Urinary bladder (tissue), 4 donors: ENCODE data around the gene SOAT1. TPM values are rescaled to one million over a fixed set of nuclear protein-coding genes. Genes with fewer than 3 reads are reported as not detected.

Experiments used
- DNase-seq: peaks from one replicate; pipeline ENCODE4 v3.0.0-alpha.2; 2015; ENCODE audit errors: extremely low spot score
- H3K27ac ChIP-seq: one replicate; pipeline ENCODE4 v1.5.1; 2013; ENCODE audit warnings: low read depth, mild to moderate bottlenecking, moderate library complexity
- H3K36me3 ChIP-seq: one replicate; pipeline ENCODE4 v1.6.1; 2013; ENCODE audit warnings: mild to moderate bottlenecking, moderate library complexity; ENCODE audit not compliant: insufficient read depth
- H3K4me1 ChIP-seq: one replicate; pipeline ENCODE4 v1.6.1; 2013; ENCODE audit warnings: mild to moderate bottlenecking, moderate library complexity; ENCODE audit not compliant: insufficient read depth
- H3K4me3 ChIP-seq: one replicate; pipeline ENCODE4 v1.5.1; 2013; ENCODE audit warnings: low read depth, low read length
- WGBS: extraction: QIAGEN DNeasy Blood & Tissue Kit; methylation state at CpG from one replicate; pipeline ENCODE4 v1.1.7; 2013; 5-methylcytosine and 5-hydroxymethylcytosine counted together
- polyA plus RNA-seq: library from polyadenylated mRNA; stranded (reverse); fragments of 200-250 nt; gene quantifications from one replicate; pipeline ENCODE4 v1.2.3, GENCODE V29; 2013
- total RNA-seq: library from RNA; depleted of rRNA; stranded (reverse); fragments of >200 nt; gene quantifications from one replicate; pipeline ENCODE4 v1.2.3, GENCODE V29; 2014
- donor health status: healthy with polysubstance abuse.
- donor health status: healthy.

SOAT1 gene
- total and polyA plus RNA-seq, 2 donors: 9.2 to 19.6 TPM

- no peak for DNase-seq
- Histone ChIP-seq H3K36me3 (no peaks in the 10 kb centered on the region), H3K4me1 (no peaks in the 10 kb centered on the region), H3K4me3 (no peak overlapping the region), H3K27ac (no peak overlapping the region)
- WGBS: 81% methylated on average over 5 of the region's 5 CpGs
Observed at GRCh38 chr1:179318491-179318890, 24.9 kb downstream of the SOAT1 start.

DNA sequence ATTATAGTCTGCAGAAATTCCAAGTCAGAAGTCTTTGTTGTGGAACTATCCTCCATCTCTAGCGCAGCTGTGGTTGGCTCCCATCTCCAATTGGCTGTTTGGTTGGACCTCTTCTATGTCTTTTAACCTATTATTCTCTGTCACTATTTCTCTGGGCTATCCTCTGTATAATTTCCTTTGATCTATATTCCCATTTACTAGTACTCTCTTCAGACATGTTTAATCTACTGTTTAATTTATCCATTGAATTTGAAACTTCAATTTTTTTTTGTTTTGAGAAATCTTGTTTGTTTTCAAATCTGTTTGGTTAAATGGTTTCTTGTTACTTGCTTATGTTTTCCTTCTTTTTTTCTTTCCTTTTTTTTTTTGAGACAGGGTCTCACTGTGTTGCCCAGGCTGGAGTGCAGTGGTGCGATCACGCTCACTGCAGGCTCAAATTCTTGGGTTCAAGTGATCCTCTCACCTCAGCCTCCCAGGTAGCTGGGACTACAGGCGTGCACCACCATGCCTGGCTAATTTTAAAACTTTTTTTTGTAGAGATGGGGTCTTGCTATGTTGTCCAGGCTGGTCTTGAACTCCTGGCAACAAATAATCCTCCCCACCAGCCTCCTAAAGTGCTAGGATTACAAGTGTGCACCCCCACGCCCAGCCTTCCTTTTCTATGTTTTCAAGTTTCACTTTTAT lies 28.1 kb downstream of the SOAT1 start:
- 98% methylated on average over 5 of the region's 5 CpGs for WGBS
- DNase-seq: no peak

DNA sequence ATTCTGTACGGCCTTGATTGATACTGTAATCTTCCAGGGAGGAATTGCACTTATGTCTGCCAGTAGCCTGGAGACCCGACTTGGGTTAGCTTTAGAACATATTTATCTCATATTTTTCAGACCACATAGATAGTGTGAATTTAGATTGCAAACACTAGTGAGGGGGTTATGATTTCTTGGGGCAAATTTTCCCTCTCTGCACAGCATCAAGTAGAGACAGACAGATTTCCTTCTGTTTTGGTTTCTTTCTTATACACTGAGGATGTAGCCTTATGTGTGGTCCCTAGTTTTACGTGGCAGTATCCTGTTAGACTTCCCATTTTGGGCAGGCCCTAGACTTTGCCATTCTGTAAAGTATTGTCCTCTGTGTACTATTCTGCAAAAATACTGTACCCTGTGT lies 29.0 kb downstream of the SOAT1 start:
- no peak overlapping the region for H3K4me3 ChIP-seq
- WGBS: 58% methylated on average over 3 of the region's 3 CpGs
- DNase-seq: no peak
- no peaks in the 10 kb centered on the region for H3K36me3 ChIP-seq
- no peak overlapping the region for H3K27ac ChIP-seq
- H3K4me1 ChIP-seq: no peaks in the 10 kb centered on the region

More for the DNA sequence above, 28.1 kb downstream of the SOAT1 start:
- no peak overlapping the region for H3K27ac ChIP-seq
- H3K36me3 ChIP-seq: no peaks in the 10 kb centered on the region
- no peaks in the 10 kb centered on the region for H3K4me1 ChIP-seq
- H3K4me3 ChIP-seq: no peak overlapping the region

- 71% methylated on average over 4 of the region's 4 CpGs for WGBS
- H3K4me1 ChIP-seq: no peaks in the 10 kb centered on the region
- no peaks in the 10 kb centered on the region for H3K36me3 ChIP-seq
- DNase-seq: no peak
- no peak overlapping the region for H3K4me3 ChIP-seq
- H3K27ac ChIP-seq: no peak overlapping the region
Observed at GRCh38 chr1:179323436-179323835, 29.8 kb downstream of the SOAT1 start.

DNA sequence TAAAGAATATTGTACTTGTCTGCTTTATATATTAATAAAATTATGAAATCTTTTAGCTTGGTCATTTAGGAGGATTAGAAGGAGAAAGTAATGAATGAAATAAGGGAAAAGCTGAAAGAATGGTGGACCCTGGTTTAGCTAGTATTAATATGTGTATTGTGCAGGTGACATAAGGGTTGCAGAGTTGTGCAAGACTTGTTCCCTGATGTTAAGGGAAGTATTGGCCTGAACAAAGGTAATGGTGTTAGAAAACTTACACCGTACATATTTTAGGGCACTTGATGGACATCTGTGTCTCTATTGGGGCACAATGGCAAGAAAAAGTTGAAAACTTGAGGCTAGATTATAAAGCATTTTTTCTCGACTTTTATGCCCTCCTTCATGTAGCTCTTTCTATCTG lies 32.2 kb downstream of the SOAT1 start:
- no peak for DNase-seq
- Histone ChIP-seq H3K4me3 (no peak overlapping the region), H3K27ac (no peak overlapping the region), H3K4me1 (no peaks in the 10 kb centered on the region), H3K36me3 (no peaks in the 10 kb centered on the region)
- WGBS: 73% methylated on average over 2 of the region's 2 CpGs

- H3K36me3 ChIP-seq: no peaks in the 10 kb centered on the region
- H3K4me1 ChIP-seq: no peaks in the 10 kb centered on the region
- no peak overlapping the region for H3K4me3 ChIP-seq
- H3K27ac ChIP-seq: no peak overlapping the region
- DNase-seq: no peak
- WGBS: 93% methylated on average over 3 of the region's 3 CpGs
Observed at GRCh38 chr1:179326746-179327145, 33.1 kb downstream of the SOAT1 start.

GRCh38 chr1:179327196-179327595 lies 33.6 kb downstream of the SOAT1 start:
- H3K27ac ChIP-seq: no peak overlapping the region
- no peaks in the 10 kb centered on the region for H3K36me3 ChIP-seq
- no peak for DNase-seq
- no peak overlapping the region for H3K4me3 ChIP-seq
- H3K4me1 ChIP-seq: no peaks in the 10 kb centered on the region
- WGBS: 89% methylated on average over 7 of the region's 7 CpGs

- DNase-seq: no peak
- Histone ChIP-seq H3K4me1 (no peaks in the 10 kb centered on the region), H3K36me3 (no peaks in the 10 kb centered on the region), H3K4me3 (no peak overlapping the region), H3K27ac (no peak overlapping the region)
- 74% methylated on average over 3 of the region's 3 CpGs for WGBS
Observed at GRCh38 chr1:179327679-179328078, 34.1 kb downstream of the SOAT1 start.

DNA sequence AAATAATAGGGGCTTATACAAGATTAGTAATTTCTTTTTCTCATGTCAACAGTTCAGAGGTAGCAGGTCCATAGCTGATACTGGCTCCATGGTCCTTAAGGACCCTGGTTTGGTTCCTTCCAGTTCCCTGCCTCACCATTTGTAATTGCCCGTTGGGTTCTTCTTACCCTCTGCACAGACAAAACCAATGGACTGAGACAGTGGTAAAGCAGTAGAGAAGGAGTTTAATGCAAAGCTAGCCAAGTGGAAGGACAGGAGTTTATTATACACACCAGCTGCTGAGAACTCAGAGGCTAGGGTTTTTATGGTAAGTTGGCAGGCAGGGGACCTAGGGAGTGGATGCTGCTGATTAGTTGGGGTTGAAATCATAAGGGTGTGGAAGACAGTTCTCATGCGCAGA lies 36.3 kb downstream of the SOAT1 start:
- WGBS: 74% methylated on average over 2 of the region's 2 CpGs
- Histone ChIP-seq H3K4me1 (no peaks in the 10 kb centered on the region), H3K27ac (no peak overlapping the region), H3K4me3 (no peak overlapping the region), H3K36me3 (no peaks in the 10 kb centered on the region)
- no peak for DNase-seq

DNA sequence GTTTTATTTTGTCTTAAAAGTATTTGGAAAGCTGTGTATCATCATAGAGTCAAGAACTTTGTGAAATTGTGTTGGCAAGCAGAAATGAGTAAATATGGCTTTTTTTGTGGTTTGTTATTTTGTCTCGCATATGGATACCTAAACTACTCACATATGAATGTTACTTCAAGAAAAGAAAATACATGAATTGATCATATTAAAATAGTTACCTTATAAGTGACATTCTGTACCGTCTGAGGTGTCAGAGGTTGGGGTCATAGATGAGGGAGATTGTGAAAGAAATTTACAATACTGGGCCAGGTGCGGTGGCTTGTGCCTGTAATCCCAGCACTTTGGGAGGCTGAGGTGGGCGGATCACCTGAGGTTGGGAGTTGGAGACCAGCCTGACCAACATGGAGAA lies 40.8 kb downstream of the SOAT1 start:
- Histone ChIP-seq H3K36me3 (no peaks in the 10 kb centered on the region), H3K4me3 (no peak overlapping the region), H3K27ac (no peak overlapping the region), H3K4me1 (no peaks in the 10 kb centered on the region)
- WGBS: 97% methylated on average over 4 of the region's 4 CpGs
- no peak for DNase-seq

DNA sequence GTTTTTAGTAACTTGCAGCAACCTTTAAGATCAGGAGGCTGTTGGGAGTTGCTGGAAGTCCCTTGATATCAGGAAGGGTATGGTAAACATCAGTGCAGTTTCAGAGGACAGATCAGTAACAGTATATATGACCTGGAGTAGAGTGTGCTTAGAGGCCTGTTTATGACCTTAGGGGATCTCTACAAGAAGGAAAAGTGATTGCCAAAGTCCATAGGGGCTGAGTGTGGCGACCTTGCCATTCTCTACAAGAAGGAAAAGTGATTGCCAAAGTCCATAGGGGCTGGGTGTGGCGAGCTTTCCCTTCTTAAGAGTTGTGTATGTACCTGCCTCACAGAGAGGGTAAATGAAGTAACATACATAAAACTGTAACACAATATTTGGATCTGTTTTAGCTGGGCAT lies 43.7 kb downstream of the SOAT1 start:
- Histone ChIP-seq H3K27ac (no peak overlapping the region), H3K4me3 (no peak overlapping the region), H3K36me3 (peaks cover 2% of the 10 kb centered on the region), H3K4me1 (no peaks in the 10 kb centered on the region)
- no peak for DNase-seq
- WGBS: 96% methylated on average over 2 of the region's 2 CpGs

DNA sequence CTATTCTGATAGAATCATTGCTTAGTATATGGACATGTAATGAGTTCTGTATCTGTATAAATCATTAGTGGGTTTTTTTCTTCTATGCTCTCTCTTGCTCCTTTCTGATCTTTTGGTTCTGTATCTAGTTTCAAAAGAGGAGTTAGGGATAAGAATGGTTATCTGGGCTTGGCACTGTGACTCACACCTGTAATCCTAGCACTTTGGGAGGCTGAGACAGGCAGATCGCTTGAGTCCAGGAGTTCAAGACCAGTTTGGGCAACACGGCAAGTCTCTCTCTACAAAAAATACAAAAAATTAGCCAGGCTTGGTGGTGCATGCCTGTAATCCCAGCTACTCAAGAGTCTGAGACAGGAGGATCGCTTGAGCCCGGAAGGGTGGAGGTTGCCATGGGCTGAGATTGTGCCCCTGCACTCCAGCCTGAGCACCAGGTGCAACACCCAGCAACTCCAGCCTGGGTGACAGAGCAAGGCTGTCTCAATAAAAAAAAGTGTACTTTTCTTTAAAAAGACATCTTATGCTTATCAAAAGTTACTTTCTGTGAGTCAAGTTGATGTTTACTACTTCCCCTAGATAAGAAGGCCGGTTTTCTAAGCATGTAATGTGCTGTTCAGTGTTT lies 44.5 kb downstream of the SOAT1 start:
- no peak overlapping the region for H3K4me3 ChIP-seq
- no peak for DNase-seq
- peaks cover 2% of the 10 kb centered on the region for H3K36me3 ChIP-seq
- no peak overlapping the region for H3K27ac ChIP-seq
- WGBS: 79% methylated on average over 5 of the region's 5 CpGs
- H3K4me1 ChIP-seq: no peaks in the 10 kb centered on the region

- no peak for DNase-seq
- H3K27ac ChIP-seq: no peak overlapping the region
- H3K4me3 ChIP-seq: no peak overlapping the region
- WGBS: 93% methylated on average over 5 of the region's 5 CpGs
- no peaks in the 10 kb centered on the region for H3K4me1 ChIP-seq
- H3K36me3 ChIP-seq: peaks cover 4% of the 10 kb centered on the region
Observed at GRCh38 chr1:179340918-179341317, 47.3 kb downstream of the SOAT1 start.

- no peaks in the 10 kb centered on the region for H3K4me1 ChIP-seq
- H3K4me3 ChIP-seq: no peak overlapping the region
- peaks cover 4% of the 10 kb centered on the region for H3K36me3 ChIP-seq
- WGBS: 87% methylated on average over 4 of the region's 4 CpGs
- DNase-seq: no peak
- H3K27ac ChIP-seq: no peak overlapping the region
Observed at GRCh38 chr1:179341943-179342547, 48.4 kb downstream of the SOAT1 start.
